H1 (cell line): ENCODE data around the gene VPS37C. TPM values are rescaled to one million over a fixed set of nuclear protein-coding genes. Genes with fewer than 3 reads are reported as not detected.

Experiments used
- BRCA1 ChIP-seq: IDR thresholded peaks from 2 replicates; pipeline ENCODE4 v1.6.1; 2012; ENCODE audit warnings: low read depth, low read length, improper control_type of control experiment
- CBX5 ChIP-seq: fragments of 300-800, 300-1000 bp; sonication (generic); IDR thresholded peaks from 2 replicates; pipeline ENCODE4 v1.7.1; 2016; ENCODE audit warnings: antibody characterized with exemption, low read length, low read depth
- KDM4A ChIP-seq: IDR thresholded peaks from one replicate; pipeline ENCODE4 v1.7.1; 2012; ENCODE audit warnings: low read depth, mild to moderate bottlenecking, moderate library complexity, low read length, inconsistent platforms; ENCODE audit not compliant: severe bottlenecking
- SP4 ChIP-seq: IDR thresholded peaks from 2 replicates; pipeline ENCODE4 v1.6.1; 2012; ENCODE audit warnings: low read length, inconsistent platforms
- TAF1 ChIP-seq: IDR thresholded peaks from 2 replicates; pipeline ENCODE4 v1.6.1; 2011; ENCODE audit warnings: mild to moderate bottlenecking, low read depth, low read length
- polyA plus RNA-seq, 7 experiments: library from polyadenylated mRNA; depleted of rRNA in 3 of 7; stranded (reverse) in 5 of 7; unstranded in 2 of 7; fragments of >200 nt in 5 of 7; fragments of 200-250 nt in 2 of 7; gene quantifications; 1 replicate in 5 of 7; 2 replicates in 1 of 7; 4 replicates in 1 of 7; pipeline versions ENCODE4 v1.2.1 to v1.2.3, GENCODE V29; 2011 to 2013; ENCODE audit warnings: missing spikeins in 2 of 7, mixed read lengths in 2 of 7
- total RNA-seq: library from RNA; stranded (reverse); fragmentation: NEBNext Ultra II Directional; extraction: Animal tissue kit (Norgen Biotek cat#: 25700); gene quantifications from 2 replicates; pipeline ENCODE4 v1.2.1, GENCODE V29; 2021

VPS37C gene
- total and polyA plus RNA-seq, 2 of the 8 experiments (the other 6 are each of a cell fraction or from before 2014, with no cell fraction given) = 12.9 to 21.0 TPM

DNA sequence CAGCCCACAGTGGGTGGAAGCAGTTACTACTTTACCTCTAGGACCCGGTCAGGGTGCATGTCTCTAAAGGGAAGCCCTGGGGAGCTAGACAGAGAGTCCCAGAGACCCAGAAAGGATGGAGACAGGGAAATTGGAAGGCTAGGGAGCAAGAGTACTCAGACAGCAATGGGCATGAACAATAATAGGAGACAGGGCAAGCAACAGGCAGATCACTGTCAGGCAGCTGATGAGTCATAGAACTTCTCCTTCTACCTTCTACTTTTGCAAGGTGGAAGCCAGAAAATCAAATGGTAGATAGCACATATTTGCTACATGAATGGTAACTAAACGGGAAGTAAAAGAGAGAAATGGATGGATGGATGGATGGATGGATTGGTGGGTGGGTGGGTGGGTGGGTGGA, 39.3 kb downstream of the VPS37C start (continued):
- TF ChIP-seq KDM4A = no peak
- TF ChIP-seq TAF1 = no peak
- no peak for TF ChIP-seq BRCA1
- TF ChIP-seq CBX5 = no peak
- TF ChIP-seq SP4 = no peak
- TF ChIP-seq, all 59 proteins: peak for 0
